GM12872 (cell line): ENCODE measurements around the gene WDR82.
A peak's percentile ranks its signal among the peaks of the same experiment; 100 is the strongest.

ENCODE experiments used
- TF ChIP-seq, protein P1 (sequence below): IDR thresholded peaks from 3 replicates; pipeline ENCODE4 v1.5.1; 2011; ENCODE audit warnings: low read depth, mild to moderate bottlenecking, low read length, moderate library complexity; ENCODE audit not compliant: insufficient read depth

The WDR82 gene

DNA sequence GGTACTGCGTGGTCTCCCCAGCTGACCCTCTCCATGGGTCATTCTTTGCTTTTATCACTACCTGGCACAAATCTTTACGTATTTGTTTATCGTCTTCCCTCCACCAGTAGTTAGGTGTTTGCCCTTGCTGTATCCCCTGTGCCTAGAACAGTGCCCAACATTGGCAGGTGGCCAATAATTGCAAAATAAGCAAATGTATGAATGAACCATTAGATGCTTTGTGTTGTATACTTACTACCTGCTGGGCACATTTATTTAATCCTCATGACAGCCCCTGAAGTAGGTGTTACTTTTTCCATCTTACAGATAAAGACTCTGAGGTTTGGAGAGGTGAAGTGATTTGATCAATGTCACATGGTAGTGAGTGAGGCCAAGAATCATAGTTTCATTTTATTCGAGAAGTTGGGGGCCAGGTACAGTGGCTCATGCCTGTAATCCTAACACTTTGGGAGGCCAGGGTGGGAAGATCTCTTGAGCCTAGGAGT, 37.5 kb downstream of the WDR82 start:
- TF ChIP-seq, protein P1, sequence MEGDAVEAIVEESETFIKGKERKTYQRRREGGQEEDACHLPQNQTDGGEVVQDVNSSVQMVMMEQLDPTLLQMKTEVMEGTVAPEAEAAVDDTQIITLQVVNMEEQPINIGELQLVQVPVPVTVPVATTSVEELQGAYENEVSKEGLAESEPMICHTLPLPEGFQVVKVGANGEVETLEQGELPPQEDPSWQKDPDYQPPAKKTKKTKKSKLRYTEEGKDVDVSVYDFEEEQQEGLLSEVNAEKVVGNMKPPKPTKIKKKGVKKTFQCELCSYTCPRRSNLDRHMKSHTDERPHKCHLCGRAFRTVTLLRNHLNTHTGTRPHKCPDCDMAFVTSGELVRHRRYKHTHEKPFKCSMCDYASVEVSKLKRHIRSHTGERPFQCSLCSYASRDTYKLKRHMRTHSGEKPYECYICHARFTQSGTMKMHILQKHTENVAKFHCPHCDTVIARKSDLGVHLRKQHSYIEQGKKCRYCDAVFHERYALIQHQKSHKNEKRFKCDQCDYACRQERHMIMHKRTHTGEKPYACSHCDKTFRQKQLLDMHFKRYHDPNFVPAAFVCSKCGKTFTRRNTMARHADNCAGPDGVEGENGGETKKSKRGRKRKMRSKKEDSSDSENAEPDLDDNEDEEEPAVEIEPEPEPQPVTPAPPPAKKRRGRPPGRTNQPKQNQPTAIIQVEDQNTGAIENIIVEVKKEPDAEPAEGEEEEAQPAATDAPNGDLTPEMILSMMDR, result no peak

DNA sequence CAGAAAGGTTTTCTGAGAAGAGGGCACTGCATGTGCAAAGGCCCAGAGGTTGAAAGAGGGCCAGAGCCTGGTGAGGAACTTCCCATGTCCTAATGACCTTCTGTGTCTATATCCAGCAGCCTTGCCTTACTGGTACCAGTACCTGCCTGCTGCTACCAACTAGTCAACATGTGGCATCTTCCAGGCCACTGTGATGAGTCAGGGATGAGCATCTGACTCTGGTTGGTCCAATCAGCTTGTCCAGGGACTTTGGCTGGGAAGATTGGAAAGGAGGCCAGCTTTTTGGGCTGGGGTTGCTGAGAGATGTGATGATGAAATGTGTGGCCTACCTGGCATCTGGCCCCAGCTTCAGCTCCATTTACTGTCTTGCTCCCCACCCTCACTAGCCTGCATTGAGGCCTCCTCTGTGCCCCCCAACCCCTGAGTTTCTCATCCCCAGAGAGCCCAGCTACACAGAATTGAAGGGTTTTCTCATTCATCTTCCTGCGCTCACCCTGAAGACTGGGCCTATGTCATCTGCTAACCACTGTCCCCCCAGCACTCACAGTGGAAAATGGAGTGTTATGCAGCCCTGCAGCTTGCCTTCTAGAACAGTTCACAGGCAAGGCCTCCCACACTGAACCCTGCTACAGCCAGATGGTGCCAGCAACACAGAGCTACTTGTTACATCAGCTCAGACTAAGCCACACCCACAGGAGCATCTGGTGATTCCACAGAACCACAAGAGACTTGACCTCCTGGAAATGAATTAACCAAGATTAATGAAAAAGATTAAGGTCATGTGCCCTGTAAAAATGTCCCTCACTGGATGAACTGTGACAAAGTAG, 38.2 kb downstream of the WDR82 start:
- TF ChIP-seq, protein P1, result no peak

GRCh38 chr3:52238761-52239701, 39.4 kb downstream of the WDR82 start, which contains the start of gene TWF2:
TSS of gene TWF2 (minus strand) at chr3:52239158. CDS start at chr3:52239016, 142 bp downstream.
- TF ChIP-seq, protein P1, result peak; percentile 51

GRCh38 chr3:52238193-52238760, 40.2 kb downstream of the WDR82 start:
- TF ChIP-seq, protein P1, result no peak

GRCh38 chr3:52237657-52238172, 40.7 kb downstream of the WDR82 start:
- TF ChIP-seq, protein P1, result no peak

- TF ChIP-seq, protein P1, result no peak
Measured at GRCh38 chr3:52237006-52237656, 41.3 kb downstream of the WDR82 start.
